PC-3 (cell line): Measurements from ENCODE around the gene SMARCA4. TPM values are rescaled to one million over a fixed set of nuclear protein-coding genes. Genes with fewer than 3 reads are reported as not detected.

Experiments
- ATAC-seq: fragments of 200-7000 bp; cut with Tn5 transposase; 2 replicates; pipeline ENCODE4 v1.9.1; 2020; ENCODE audit warnings: mild to moderate bottlenecking, moderate library complexity
- BruUV-seq: library from RNA; stranded (reverse); fragments of 400-500 nt; replicated peaks from 2 replicates; lab custom pipeline; 2021; lab: Mats Ljungman, UMichigan
- CTCF ChIA-PET: fragments of 300-600 bp; sonication (Branson Sonifier 250); formaldehyde crosslinking; loops from one replicate; lab custom pipeline; 2022; ENCODE audit warnings: antibody characterized with exemption; lab: Charles Lee
- POLR2A ChIA-PET: fragments of 300-600 bp; sonication (Branson Sonifier 250); formaldehyde crosslinking; loops from one replicate; lab custom pipeline; 2022; ENCODE audit warnings: antibody characterized with exemption; ENCODE audit not compliant: unreplicated experiment; lab: Charles Lee
- DNase-seq: peaks from one replicate; pipeline ENCODE4 v3.0.0-alpha.2; 2015
- H2AFZ ChIP-seq: fragments of 300-600 bp; sonication (generic); 2 replicates; pipeline ENCODE4 v1.6.0; 2016; ENCODE audit warnings: antibody characterized with exemption, low read length
- H3F3A ChIP-seq: fragments of 300-600 bp; sonication (generic); one replicate; pipeline ENCODE4 v1.6.0; 2017; ENCODE audit warnings: antibody characterized with exemption, low read length, control low read depth, mild to moderate bottlenecking; ENCODE audit not compliant: unreplicated experiment
- H3K27ac ChIP-seq: fragments of 300-600 bp; sonication (generic); 2 replicates; pipeline ENCODE4 v1.5.1; 2016; ENCODE audit warnings: mild to moderate bottlenecking, low read length
- H3K27me3 ChIP-seq: fragments of 300-600 bp; sonication (generic); 2 replicates; pipeline ENCODE4 v1.6.1; 2016; ENCODE audit warnings: low read length, mixed read lengths
- H3K36me3 ChIP-seq: fragments of 300-600 bp; sonication (generic); 2 replicates; pipeline ENCODE4 v1.6.1; 2016; ENCODE audit warnings: low read depth, mixed run types, low read length, mixed read lengths
- H3K4me1 ChIP-seq: fragments of 300-600 bp; sonication (generic); 2 replicates; pipeline ENCODE4 v1.5.1; 2016; ENCODE audit warnings: low read length; ENCODE audit not compliant: insufficient read depth
- H3K4me2 ChIP-seq: fragments of 300-600 bp; sonication (generic); 2 replicates; pipeline ENCODE4 v1.6.0; 2016; ENCODE audit warnings: low read length
- H3K4me3 ChIP-seq: fragments of 300-600 bp; sonication (generic); 2 replicates; pipeline ENCODE4 v1.5.1; 2016; ENCODE audit warnings: mild to moderate bottlenecking, low read length, mixed read lengths
- H3K79me2 ChIP-seq: fragments of 300-600 bp; sonication (generic); 2 replicates; pipeline ENCODE4 v1.6.1; 2017; ENCODE audit warnings: low read length, mixed read lengths
- H3K9ac ChIP-seq: fragments of 300-600 bp; sonication (generic); 2 replicates; pipeline ENCODE4 v1.6.0; 2016; ENCODE audit warnings: mild to moderate bottlenecking, low read length
- H3K9me2 ChIP-seq: fragments of 300-600 bp; sonication (generic); replicated peaks from 2 replicates; pipeline ENCODE4 v1.6.1; 2016; ENCODE audit warnings: mixed run types, low read length, mixed read lengths
- H3K9me3 ChIP-seq: fragments of 300-600 bp; sonication (generic); 2 replicates; pipeline ENCODE4 v1.6.1; 2016; ENCODE audit warnings: low read length, mixed read lengths
- H4K20me1 ChIP-seq: fragments of 300-600 bp; sonication (generic); 2 replicates; pipeline ENCODE4 v1.6.1; 2016; ENCODE audit warnings: low read length, mixed read lengths
- CTCF ChIP-seq: fragments of 300-600 bp; sonication (generic); conservative IDR thresholded peaks from 2 replicates; pipeline ENCODE4 v1.5.1; 2017; ENCODE audit warnings: antibody characterized with exemption, low read depth, mild to moderate bottlenecking, low read length
- EZH2 ChIP-seq: fragments of 300-600 bp; sonication (generic); IDR thresholded peaks from one replicate; pipeline ENCODE4 v1.6.1; 2017; ENCODE audit warnings: antibody characterized with exemption, mild to moderate bottlenecking, low read length; ENCODE audit not compliant: unreplicated experiment
- EZH2phosphoT487 ChIP-seq: fragments of 300-600 bp; sonication (generic); IDR thresholded peaks from 2 replicates; pipeline ENCODE4 v1.6.1; 2018; ENCODE audit warnings: mild to moderate bottlenecking, antibody characterized with exemption, low read length, borderline replicate concordance
- intact Hi-C: fragments of 100-400 bp; cut with micrococcal nuclease; formaldehyde crosslinking; loops from 2 replicates; pipeline ENCODE4 v1.9.0; 2023
- total RNA-seq: library from RNA; depleted of rRNA; stranded (reverse); fragments of >200 nt; gene quantifications from 2 replicates; pipeline ENCODE4 v1.2.3, GENCODE V29; 2014

The SMARCA4 gene
- total RNA-seq, 1 experiment from 2014 or later: 197 TPM

DNA sequence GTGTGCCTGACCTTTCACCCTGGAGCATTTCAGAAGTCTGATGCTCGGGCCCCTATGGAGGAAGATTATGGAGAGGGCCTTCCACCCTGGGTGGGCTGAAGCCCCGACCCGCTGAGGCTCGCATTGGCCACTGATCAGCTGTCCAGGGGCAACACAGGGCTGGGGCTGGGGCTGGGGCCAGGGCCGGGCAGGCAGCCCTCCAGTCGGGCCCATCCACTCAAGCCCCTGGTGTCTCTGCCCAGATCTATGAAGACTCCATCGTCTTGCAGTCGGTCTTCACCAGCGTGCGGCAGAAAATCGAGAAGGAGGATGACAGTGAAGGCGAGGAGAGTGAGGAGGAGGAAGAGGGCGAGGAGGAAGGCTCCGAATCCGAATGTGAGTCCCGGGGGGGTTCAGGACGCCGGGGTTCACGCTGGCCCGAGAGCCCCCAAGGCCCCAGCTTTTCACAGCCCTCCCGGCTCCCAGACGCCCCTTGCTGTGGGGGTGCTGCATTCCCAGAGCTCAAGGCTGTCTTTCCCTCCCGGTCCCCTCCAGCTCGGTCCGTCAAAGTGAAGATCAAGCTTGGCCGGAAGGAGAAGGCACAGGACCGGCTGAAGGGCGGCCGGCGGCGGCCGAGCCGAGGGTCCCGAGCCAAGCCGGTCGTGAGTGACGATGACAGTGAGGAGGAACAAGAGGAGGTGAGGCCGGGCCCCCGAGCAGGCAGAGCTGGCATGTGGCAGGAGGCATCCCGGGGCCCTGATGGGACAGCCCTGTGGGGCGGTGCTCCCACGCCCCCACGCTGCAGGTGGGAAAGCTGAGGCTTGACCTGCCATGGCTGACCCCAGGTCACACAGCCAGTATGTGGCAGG is 98.9 kb downstream of the SMARCA4 start:
- no peak for ATAC-seq
- no peak overlapping the region for H3K4me2 ChIP-seq
- TF ChIP-seq EZH2phosphoT487 (no peak), EZH2 (no peak), CTCF (no peak)
- DNase-seq: no peak
- H3K9ac ChIP-seq: no peak overlapping the region
- ChIA-PET POLR2A (interaction anchor here (0.6 kb wide), 1 partner anchor 13 kb away, joined by 6 read pairs; no protein-coding TSS in a partner anchor), CTCF (no interaction called here)
- H3K9me3 ChIP-seq: no peaks in the 10 kb centered on the region
- no peaks in the 10 kb centered on the region for H4K20me1 ChIP-seq
- no peak overlapping the region for H3K4me3 ChIP-seq
- no peak overlapping the region for H2AFZ ChIP-seq
- H3K36me3 ChIP-seq: peaks cover 37% of the 10 kb centered on the region; the same call in 1 of the 2 replicates
- intact Hi-C loops: no loop called here
- no TSS peak for BruUV-seq
- H3K27ac ChIP-seq: no peak overlapping the region
- no peaks in the 10 kb centered on the region for H3K27me3 ChIP-seq
- H3K79me2 ChIP-seq: no peaks in the 10 kb centered on the region
- H3K4me1 ChIP-seq: no peaks in the 10 kb centered on the region
- no peaks in the 10 kb centered on the region for H3K9me2 ChIP-seq
- no peaks in the 10 kb centered on the region for H3F3A ChIP-seq

GRCh38 chr19:11061952-11062351 is 101.1 kb downstream of the SMARCA4 start:
- Histone ChIP-seq H4K20me1 (no peaks in the 10 kb centered on the region), H3K4me2 (no peak overlapping the region), H3K4me3 (no peak overlapping the region), H2AFZ (no peak overlapping the region), H3K4me1 (no peaks in the 10 kb centered on the region), H3K36me3 (peaks cover 40% of the 10 kb centered on the region), H3K9me2 (no peaks in the 10 kb centered on the region), H3K27ac (no peak overlapping the region), H3K9me3 (no peaks in the 10 kb centered on the region), H3K27me3 (no peaks in the 10 kb centered on the region), H3K79me2 (no peaks in the 10 kb centered on the region), H3F3A (no peaks in the 10 kb centered on the region), H3K9ac (no peak overlapping the region)
- intact Hi-C loops: no loop called here
- DNase-seq (no peak), ATAC-seq (no peak)
- CTCF ChIA-PET: no interaction called here
- POLR2A ChIA-PET: no interaction called here
- BruUV-seq: TSS peak; percentile 60
- TF ChIP-seq EZH2phosphoT487 (no peak), CTCF (no peak), EZH2 (no peak)

GRCh38 chr19:11063434-11063833 is 102.6 kb downstream of the SMARCA4 start:
- ATAC-seq (no peak), DNase-seq (no peak)
- no peak overlapping the region for H3K4me3 ChIP-seq
- H2AFZ ChIP-seq: no peak overlapping the region
- no peaks in the 10 kb centered on the region for H3F3A ChIP-seq
- intact Hi-C loops: no loop called here
- no peaks in the 10 kb centered on the region for H3K27me3 ChIP-seq
- no peaks in the 10 kb centered on the region for H3K9me2 ChIP-seq
- H3K27ac ChIP-seq: no peak overlapping the region
- peaks cover 44% of the 10 kb centered on the region for H3K36me3 ChIP-seq
- BruUV-seq: no TSS peak
- H3K4me1 ChIP-seq: no peaks in the 10 kb centered on the region
- no peak overlapping the region for H3K4me2 ChIP-seq
- no peak overlapping the region for H3K9ac ChIP-seq
- ChIA-PET CTCF (interaction anchor here (0.6 kb wide), 1 partner anchor 75 kb away, joined by 4 read pairs; no protein-coding TSS in a partner anchor), POLR2A (no interaction called here)
- no peaks in the 10 kb centered on the region for H4K20me1 ChIP-seq
- H3K9me3 ChIP-seq: no peaks in the 10 kb centered on the region
- no peaks in the 10 kb centered on the region for H3K79me2 ChIP-seq
- TF ChIP-seq EZH2phosphoT487 (no peak), CTCF (no peak), EZH2 (no peak)
